Ovary (tissue), 3 donors: ENCODE data around the gene MT1H.

Experiments
- EP300 ChIP-seq: sonication (generic); formaldehyde crosslinking; IDR thresholded peaks from one replicate; pipeline ENCODE4 v1.6.1; 2017; ENCODE audit warnings: antibody characterized with exemption
- TF ChIP-seq, protein P1 (sequence below), 3 donors: fragments of 450-650 bp in 2 of 3; fragments of 200-600 bp in 1 of 3; IDR thresholded peaks; one replicate each; pipeline versions ENCODE4 v1.5.1 to v1.8.0; 2016 to 2022; ENCODE audit warnings: antibody characterized with exemption in 3 of 3, mild to moderate bottlenecking in 1 of 3
- donor health status: DM: no; HTN: no; CAD: no.

DNA sequence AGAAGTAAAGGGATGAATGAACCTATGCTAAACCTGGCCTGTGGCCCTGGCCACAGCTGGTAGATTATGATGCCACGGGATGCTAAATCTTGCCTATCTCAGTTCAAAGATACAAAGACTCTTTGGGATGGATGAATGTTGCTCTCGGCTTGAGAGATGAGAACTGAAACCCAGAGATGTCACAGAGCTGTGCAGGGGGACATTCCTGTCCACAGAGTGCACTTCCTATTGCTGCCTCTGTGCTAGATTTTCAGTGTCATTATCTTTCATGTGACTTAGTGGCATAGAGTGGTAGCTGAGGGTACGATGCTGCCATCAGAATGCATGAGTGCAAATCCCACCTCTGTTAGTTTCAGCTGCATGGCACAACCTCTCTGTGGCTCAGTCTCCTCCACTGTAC lies 39.5 kb upstream of the MT1H start:
- TF ChIP-seq, protein P1, sequence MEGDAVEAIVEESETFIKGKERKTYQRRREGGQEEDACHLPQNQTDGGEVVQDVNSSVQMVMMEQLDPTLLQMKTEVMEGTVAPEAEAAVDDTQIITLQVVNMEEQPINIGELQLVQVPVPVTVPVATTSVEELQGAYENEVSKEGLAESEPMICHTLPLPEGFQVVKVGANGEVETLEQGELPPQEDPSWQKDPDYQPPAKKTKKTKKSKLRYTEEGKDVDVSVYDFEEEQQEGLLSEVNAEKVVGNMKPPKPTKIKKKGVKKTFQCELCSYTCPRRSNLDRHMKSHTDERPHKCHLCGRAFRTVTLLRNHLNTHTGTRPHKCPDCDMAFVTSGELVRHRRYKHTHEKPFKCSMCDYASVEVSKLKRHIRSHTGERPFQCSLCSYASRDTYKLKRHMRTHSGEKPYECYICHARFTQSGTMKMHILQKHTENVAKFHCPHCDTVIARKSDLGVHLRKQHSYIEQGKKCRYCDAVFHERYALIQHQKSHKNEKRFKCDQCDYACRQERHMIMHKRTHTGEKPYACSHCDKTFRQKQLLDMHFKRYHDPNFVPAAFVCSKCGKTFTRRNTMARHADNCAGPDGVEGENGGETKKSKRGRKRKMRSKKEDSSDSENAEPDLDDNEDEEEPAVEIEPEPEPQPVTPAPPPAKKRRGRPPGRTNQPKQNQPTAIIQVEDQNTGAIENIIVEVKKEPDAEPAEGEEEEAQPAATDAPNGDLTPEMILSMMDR (IDR thresholded peaks at IDR 0.05): no peak
- TF ChIP-seq EP300: no peak
